Activated CD4-positive, alpha-beta T cell treated with anti-CD3 and anti-CD28 coated beads, Interleukin-10, Interleukin-2, amounts not matched to agents 100 ng/mL and 50 ng/mL, durations not matched to agents 16 hours and 8 hours (primary cell): ENCODE measurements around the gene MRM3.
"Not testable (repeated sequence)": the region's sequence is repeated elsewhere in the genome, so short reads cannot be mapped to it uniquely, and the experiment has no call there.

Experiments used
- DNase-seq: peaks from one replicate; pipeline ENCODE4 v3.0.0-alpha.2; 2020

Gene MRM3, protein sequence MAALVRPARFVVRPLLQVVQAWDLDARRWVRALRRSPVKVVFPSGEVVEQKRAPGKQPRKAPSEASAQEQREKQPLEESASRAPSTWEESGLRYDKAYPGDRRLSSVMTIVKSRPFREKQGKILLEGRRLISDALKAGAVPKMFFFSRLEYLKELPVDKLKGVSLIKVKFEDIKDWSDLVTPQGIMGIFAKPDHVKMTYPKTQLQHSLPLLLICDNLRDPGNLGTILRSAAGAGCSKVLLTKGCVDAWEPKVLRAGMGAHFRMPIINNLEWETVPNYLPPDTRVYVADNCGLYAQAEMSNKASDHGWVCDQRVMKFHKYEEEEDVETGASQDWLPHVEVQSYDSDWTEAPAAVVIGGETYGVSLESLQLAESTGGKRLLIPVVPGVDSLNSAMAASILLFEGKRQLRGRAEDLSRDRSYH

DNA sequence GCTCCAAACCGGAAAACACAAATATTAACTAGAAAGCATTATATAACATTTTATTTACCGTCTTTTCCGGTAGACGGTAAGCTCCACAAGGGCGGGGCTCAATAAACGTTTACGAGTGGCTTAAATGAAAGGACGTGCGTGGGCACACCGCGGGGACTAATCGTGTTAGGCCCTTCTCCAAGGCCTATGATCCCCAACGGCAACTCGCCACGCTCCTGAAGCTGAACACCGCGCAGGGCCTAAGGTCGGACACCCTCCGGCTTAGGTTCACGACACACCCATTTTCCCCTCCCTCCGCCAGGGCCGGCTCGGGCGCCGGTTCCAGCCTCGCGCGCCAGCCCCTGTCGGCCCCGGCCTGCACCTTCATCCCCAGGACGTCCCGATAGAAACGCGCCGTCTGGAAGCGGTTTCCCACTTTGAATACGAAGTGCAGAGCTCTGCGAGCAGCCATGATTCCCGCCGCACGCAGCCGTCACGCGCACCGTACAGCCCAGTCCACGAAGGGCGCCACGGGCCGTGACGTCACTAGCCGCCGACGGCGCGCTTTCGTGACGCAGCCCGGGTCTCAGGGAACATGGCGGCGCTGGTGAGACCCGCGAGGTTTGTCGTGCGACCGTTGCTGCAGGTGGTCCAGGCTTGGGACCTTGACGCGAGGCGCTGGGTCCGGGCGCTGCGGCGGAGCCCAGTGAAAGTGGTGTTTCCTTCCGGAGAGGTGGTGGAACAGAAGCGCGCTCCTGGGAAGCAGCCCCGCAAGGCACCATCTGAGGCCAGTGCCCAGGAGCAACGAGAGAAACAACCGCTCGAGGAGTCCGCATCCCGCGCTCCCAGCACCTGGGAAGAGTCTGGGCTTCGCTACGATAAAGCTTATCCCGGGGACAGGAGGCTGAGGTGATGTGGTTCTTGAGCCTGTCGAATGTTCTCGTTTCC lies at the start of gene MRM3, which contains the start of gene GLOD4:
Gene MRM3, plus strand, starts transcription at position 549 of the 927 bp plus-strand sequence. Its CDS starts 26 bp downstream, at position 575.
Gene GLOD4, minus strand, starts transcription at position 476 of the 927 bp plus-strand sequence. Its CDS starts 25 bp downstream, at position 451.
- DNase-seq = peak; percentile 95

DNA sequence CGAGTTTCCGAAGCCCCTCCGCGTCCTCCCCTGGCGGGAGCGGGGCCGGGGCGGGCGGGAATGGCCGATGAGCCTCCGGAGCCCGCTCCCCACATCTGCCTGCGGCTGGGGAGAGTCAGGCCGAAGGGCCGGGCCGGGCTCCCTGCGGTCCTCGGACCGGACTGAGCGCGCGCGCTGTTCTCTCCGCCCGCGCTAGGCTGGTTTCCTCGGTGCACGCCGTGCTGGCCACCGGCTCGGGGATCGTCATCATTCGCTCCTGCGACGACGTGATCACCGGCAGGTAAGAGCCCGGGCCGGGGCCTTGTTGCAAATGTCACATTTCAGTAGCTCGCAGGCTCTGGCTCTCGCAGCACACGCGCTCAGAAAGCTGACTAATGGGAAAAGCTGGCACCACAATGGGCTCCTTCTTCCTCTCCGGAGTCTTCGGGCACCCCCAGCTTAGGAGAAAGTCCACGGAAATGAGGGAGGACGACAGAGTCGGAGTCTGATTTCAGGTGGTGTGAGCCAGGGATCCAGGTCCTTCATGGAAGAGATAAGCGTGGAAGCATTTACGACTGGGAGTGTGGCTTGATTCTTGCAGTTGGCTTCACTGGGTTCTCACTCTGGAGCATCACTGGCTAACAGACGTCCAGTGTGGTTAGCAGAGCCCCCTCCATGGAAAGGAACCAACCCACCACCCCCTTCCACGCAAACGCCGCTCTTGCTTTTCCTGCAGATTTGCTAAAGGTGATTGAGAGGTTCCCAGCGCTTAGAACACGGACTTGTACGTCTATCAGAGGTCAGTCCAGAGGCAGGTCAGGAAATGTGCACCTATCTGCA lies 49.0 kb upstream of the MRM3 start:
- DNase-seq = peak; percentile 56

DNA sequence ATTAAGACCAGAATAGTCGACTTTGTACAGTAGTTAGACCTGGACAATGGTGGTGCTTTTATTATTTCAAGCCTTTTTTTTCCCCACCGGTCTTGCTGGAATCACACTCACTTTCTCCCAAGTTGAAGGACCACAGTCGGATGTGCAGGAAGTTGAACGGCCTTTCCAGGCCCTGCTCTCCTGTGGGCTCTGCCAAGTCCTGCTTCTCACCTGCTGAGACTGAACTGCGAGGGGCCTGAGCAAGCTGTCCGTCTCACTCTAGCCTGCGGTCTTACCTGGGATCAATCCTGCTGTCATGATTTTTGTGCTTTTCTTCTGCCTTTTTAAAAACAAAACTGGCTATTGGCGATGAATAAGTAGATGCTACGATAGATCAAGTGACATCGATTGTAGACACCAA lies 48.4 kb upstream of the MRM3 start:
- DNase-seq = no peak

DNA sequence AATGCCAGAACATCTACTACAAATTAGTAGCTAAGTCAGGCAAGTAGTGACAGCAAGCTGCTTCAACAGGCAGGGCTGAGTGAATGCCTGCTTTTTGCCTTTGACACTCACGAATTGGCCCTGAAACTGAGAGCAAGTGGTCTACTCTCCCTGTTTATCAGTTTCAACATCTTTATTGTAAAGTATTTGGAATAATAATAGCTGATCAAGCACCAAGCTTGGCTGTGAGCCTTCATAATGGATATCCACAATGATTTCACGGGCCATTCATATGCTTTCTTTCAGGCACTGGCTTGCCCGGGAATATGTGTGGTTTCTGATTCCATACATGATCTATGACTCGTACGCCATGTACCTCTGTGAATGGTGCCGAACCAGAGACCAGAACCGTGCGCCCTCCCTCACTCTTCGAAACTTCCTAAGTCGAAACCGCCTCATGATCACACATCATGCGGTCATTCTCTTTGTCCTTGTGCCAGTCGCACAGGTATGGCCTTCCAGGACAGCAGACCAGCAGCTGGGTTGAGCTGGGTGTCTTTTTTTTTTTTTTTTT lies 44.5 kb upstream of the MRM3 start:
- DNase-seq = no peak

DNA sequence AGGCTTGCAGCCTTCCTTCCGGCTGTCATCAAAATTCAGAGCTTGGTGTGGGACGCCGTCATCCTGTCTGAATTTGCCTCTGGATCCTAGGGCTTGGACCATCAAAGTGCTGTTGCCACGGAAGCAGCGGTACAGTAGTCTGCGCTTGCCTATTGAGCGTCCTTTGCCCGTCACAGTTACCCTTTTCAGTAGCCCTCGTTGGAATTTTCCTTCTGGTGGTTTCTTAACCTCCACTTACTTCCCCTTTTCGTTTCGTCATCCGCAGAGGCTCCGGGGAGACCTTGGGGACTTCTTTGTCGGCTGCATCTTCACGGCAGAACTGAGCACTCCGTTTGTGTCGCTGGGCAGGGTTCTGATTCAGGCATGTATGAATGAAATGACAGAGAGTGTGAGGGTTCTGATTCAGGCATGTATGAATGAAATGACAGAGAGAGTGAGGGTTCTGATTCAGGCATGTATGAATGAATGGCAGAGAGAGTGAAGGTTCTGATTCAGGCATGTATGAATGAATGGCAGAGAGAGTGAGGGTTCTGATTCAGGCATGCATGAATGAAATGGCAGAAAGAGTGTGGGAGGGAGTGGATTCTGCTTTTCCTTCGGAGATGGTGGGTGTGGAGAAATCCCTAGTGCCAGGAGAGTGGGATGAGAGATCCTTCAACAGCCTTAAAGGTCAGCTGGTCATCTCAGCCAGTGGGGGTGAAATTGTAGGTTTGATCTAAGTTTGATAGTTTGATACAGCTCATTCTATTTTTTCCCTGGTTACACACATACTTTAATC lies 41.7 kb upstream of the MRM3 start:
- DNase-seq = peak; percentile 55

DNA sequence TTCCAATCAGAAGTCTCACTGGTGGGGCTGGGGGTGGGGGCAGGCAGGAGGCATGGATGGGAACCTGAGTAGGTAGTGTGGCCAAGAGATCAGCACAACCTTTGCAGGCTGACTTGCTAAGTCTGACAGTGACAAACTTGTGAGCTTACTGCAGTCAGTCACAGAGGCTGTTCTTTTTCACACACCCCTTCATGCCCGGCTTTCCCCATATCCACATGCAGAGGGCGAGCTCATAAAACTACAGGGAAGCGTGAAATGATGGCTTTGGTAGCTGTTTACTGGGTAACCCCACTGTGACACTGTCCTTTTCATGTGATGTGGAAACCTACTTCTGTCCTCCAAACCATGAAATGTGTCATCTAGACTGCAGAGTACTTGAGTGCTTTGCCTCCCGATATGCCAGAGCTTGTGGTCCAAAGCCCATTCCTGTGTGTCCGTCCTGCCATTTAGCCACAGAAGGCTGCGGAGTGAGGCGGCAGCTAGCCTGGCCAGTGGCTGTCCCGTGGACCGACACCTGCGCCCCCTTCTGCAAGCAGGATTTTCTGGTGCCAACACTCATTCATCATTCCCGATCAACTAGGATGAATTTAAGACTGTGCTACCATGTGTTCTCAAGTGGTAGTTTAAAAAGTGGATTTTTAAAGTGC lies 39.9 kb upstream of the MRM3 start:
- no peak for DNase-seq

DNA sequence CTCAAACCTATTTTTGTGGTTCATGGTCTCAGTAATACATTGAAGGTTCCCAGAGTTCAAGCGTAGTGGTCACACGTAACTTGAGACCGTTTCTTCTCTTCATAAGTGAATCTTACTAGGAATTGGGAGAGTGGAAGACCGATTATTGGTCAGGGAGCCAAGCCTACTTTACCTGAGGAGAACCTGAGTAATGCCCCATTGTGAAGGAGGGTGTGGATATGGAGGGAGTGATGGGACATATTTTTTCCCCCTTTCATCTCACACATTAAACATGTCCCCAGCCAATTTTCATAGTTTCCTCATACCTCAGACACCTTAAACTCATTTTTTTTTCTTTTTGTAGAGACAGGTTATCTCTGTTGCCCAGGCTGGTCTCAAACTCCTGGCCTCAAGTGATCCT lies 39.0 kb upstream of the MRM3 start:
- no peak for DNase-seq

DNA sequence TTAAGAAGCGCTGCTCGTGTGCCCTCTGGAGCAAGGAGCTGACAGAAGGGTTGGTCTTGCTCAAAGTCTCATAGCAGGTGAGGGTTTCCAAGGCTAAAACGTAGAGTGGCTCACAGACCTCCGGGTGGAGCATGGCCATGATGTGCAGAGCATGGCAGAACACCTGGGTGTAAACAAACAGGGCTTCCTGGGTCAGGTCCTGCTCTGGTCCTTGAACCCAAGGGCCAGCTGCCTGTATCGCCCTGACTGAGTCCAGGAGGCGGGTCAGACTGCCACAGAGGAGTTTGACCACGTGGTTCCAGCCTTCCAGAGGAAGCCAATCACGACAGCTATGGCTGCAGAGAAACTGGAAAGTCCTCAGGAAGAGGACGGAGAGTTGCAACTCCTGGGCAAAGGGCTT lies 37.2 kb upstream of the MRM3 start:
- DNase-seq = no peak

DNA sequence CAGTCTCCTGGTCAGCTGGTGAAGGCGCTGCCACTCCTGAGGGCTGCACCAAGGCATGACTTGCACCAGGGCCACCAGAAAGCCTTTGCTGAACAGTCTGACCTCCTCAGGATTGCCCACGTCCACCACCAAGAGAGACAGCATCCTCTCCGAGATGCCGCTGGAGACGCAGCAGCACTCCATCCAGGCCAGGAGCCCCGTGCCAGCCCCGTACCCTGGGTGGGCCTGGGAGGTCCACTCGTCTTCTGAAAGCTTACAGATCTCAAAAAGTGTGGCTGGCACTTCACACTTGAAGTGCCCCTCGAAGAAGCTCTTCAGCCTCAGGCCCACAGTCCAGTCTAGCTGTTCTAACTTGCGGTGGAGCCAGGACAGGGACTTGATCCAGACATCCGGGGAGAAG lies 36.7 kb upstream of the MRM3 start:
- DNase-seq = no peak

DNA sequence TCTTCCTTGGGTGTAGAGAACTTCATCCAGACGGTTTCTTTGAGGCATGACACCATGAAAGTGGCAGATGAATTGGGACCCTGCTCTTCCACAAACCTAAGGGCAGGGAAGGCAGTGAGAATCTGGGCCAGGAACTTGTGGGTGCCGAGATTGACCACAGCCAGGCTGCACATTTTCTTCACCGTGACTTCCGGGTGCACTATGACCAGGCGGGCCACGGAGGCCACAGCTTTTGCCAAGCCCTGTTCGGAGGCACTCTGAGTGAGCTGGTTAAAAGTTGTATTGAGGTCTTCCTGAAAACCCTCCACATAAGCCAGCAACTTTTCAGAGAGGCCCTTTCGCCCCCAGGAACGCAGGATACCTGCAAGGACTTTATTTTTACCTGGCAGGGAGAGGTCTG lies 36.0 kb upstream of the MRM3 start:
- no peak for DNase-seq

DNA sequence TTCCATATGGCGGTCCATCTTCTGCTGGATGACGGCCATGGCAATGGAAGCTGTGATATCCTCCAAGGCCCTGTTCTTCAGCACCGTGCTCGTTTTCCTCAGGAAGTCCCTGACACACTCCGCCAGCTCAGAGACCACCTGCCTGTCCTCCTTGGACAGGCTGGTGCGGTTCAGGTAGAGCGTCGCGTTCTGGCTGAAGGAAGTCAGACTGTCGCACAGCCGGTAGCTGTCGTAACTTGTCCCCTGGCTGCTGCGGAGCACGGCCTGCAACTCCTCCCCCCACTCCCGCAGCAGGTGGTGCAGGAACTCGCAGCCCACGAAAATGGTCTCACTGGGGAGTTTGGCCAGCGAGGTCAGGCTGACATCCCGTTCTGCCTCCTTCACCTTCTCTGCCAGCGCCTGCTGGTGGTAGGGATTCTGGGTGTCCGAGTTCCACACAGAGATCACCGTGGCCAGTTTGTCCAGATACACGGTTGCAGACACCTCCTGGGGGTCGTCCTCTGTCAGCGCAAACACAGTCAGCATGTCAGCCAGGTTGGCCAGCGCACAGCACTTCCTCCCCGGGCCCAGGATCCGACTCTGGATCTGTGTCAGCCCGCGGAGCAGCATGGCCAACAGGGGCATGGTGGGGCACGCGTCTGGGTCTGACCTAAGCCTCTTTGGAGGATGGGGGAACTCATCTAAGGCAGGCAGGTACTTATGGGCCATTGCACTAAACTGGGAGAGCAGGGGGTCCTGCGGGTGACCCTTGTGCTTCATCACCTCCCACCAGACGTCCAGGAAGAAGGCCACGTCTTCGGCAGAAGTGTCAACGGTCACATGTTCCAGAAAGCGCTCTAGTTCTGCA lies 35.1 kb upstream of the MRM3 start:
- no peak for DNase-seq

DNA sequence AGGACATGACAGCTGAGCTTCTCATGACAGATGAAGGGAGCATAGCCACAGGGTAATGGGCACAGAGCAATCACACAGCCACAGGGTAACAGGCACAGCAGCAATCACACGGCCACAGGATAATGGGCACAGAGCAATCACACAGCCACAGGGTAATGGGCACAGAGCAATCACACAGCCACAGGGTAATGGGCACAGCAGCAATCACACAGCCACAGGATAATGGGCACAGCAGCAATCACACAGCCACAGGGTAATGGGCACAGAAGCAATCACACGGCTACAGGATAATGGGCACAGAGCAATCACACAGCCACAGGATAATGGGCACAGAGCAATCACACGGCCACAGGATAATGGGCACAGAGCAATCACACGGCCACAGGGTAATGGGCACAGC lies 33.5 kb upstream of the MRM3 start:
- not testable (repeated sequence) for DNase-seq

DNA sequence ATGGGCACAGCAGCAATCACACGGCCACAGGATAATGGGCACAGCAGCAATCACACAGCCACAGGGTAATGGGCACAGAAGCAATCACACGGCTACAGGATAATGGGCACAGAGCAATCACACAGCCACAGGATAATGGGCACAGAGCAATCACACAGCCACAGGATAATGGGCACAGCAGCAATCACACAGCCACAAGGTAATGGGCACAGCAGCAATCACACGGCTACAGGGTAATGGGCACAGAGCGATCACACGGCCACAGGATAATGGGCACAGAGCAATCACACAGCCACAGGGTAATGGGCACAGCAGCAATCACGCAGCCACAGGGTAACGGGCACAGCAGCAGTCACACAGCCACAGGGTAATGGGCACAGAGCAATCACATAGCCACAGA lies 32.8 kb upstream of the MRM3 start:
- not testable (repeated sequence) for DNase-seq

DNA sequence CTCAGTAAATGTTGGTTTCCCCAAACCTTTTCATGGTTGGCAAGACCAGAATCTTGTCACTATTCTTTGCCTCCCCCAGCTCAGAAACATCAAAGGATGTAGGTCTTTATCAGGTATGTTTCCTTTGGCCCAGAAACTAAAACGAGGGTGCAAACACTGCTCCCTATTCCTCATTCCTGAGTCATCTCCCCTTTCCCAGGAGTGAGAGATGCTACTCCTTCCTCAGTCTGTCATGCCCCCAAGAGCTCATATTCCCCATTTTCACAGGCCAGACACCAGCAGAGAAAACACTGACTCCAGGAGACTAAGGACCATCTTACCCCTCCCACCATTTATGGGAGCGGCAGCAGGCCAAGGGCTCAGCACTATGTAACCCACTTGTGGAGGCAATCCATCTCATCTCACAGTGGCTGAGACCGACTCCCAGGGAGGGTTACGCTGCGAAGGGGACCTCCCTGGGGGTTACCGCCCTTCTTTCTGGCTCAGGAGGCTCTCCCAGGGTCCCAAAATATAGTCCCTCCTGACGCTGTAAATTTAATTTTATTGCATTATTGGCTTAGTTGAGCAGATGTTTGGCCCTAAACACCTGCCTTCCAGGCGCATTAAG lies 31.6 kb upstream of the MRM3 start:
- DNase-seq = no peak

DNA sequence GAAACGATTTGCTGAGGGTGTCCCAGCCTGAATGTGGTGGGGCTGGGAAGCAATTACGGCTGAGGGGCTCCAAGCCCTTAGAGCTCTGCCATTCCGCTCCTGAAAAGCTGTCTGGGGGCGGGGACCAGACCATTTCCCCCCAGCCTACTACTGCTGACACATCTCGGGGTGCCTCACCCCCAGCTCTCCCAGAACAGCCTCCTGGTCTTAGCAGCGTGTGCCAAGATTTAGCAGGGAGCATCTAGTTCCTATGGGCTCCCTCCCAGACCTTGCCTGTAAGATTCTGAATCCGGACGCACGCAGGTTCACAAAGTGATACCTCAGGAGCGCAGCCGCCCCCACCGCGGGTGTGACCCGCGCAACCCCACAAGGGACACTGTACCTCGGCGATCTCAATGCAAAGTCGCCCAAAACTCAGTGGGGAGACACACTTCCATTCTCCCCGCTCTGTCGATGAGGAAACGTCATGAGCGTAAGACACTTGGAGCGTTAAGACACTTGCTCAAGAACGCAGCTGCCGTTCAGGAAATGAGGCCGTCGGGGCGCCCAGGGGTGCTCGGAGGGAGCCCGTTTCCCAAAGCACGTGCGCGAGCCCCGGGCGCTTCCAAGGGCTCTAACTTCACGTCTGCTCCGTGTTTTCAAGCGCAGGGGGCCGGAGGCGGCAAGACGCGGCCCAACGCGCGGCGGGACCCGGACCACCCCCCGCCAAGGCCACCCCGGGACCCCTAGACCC lies 30.7 kb upstream of the MRM3 start:
- DNase-seq = peak; percentile 66

DNA sequence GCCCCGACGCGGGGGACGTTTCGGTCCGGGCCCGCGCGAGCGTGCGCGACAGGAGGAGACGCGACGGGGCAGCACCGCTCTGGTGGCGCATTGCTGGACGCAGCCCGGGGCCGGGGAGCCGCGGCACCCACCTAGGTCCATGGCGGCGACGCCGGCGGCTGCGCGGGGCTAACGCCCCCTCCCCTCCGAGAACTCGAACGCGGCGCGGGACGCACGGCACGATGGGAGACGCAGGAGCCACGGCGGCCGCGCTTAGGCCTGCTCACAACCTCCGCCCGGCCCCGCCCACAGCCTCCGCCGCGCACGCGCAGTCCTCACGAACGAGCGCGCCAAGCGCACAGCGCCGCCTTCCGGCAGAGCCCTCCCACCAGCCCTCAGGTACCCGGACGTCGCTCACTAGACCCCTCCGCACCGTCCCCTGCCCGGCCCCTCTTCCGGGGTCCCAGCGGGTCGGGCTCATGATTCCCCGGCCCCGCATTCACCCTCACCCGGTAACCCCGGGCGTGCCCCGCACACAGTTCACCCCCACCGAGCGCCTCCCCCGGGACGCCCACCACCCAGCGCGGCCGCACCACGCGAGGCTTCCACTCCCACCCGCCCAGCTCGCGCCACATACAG lies 30.0 kb upstream of the MRM3 start, which contains the start of gene GEMIN4:
Gene GEMIN4, minus strand, starts transcription at position 263 of the 618 bp plus-strand sequence. Its CDS starts 122 bp downstream, at position 141.
- DNase-seq = peak; percentile 97

DNA sequence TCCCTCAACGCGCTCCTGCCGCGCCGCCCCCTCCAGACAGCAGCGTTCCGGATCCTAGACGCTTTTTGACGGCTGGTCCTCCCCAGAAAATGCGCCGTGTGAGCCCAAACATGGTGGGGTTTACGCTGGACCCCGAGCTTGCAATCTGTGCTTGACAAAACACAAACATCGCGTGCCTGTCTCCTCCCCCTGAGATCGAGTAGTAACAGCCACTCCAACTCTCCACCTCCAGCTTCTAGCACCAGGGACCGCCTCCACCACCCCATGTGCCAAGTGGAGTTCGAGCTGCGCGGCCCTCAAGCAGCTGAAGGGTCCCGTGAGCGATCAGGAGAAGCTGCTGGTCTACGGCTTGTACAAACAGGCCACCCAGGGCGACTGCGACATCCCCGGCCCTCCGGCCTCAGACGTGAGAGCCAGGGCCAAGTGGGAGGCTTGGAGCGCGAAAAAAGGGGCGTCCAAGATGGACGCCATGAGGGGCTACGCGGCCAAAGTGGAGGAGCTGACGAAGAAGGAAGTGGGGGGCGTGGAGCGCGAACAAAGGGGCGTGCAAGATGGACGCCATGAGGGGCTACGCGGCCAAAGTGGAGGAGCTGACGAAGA lies 29.4 kb upstream of the MRM3 start:
- DNase-seq = no peak

DNA sequence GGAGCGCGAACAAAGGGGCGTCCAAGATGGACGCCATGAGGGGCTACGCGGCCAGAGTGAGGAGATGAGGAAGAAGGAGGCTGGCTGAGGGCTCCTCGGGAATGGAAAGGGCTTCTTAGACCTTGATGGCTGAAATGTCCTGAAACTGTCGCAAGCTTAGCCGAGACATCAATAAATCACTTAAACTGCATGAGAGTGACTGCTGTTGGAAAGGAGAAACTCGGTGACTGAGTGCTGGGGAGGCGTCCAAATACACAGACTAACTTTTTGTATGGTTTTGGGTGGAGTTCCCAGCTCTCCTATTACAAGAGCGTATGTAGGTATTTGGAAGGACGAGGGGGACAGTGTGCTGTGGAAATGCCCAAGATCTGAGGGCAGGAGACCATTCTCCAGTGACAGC lies 28.7 kb upstream of the MRM3 start:
- DNase-seq = no peak
